CD4-positive, alpha-beta T cell (primary cell): ENCODE measurements around the gene NELFE. TPM values are rescaled to one million over a fixed set of nuclear protein-coding genes. Genes with fewer than 3 reads are reported as not detected.

Experiments
- ATAC-seq: fragments of 200-7000 bp; cut with Tn5 transposase; one replicate; pipeline ENCODE4 v1.10.0; 2022; ENCODE audit warnings: mild to moderate bottlenecking; ENCODE audit not compliant: poor library complexity
- CTCF ChIA-PET: fragments of 350-600 bp; sonication (Branson Sonifier 250); formaldehyde crosslinking; loops from one replicate; lab custom pipeline; 2021; ENCODE audit warnings: antibody characterized with exemption, inconsistent platforms; lab: Charles Lee
- POLR2A ChIA-PET: fragments of 350-600 bp; sonication (Branson Sonifier 250); formaldehyde crosslinking; loops from one replicate; lab custom pipeline; 2021; ENCODE audit warnings: antibody characterized with exemption, inconsistent platforms; lab: Charles Lee
- DNase-seq, 14 experiments: peaks; one replicate each; pipeline ENCODE4 v3.0.0-alpha.2; 2013 to 2020; ENCODE audit warnings: mixed read lengths in 2 of 14
- H3K27ac ChIP-seq, 2 donors: one replicate each; pipeline versions ENCODE4 v1.5.1 to v1.7.0; 2013; ENCODE audit warnings: low read length in 2 of 2, low read depth in 1 of 2, mild to moderate bottlenecking in 1 of 2
- H3K27me3 ChIP-seq, 2 experiments: 1 replicate in 1 of 2; 2 replicates in 1 of 2; pipeline versions ENCODE4 v1.6.1 to v1.7.0; 2013; ENCODE audit warnings: low read length in 2 of 2, control low read depth in 1 of 2, mild to moderate bottlenecking in 1 of 2, moderate library complexity in 1 of 2; ENCODE audit not compliant: insufficient read depth in 2 of 2, control insufficient read depth in 1 of 2
- H3K36me3 ChIP-seq: one replicate; pipeline ENCODE4 v1.6.1; 2013; ENCODE audit warnings: low read length, control low read depth; ENCODE audit not compliant: insufficient read depth
- H3K4me1 ChIP-seq: one replicate; pipeline ENCODE4 v1.6.1; 2013; ENCODE audit warnings: low read length, control low read depth; ENCODE audit not compliant: insufficient read depth
- H3K4me3 ChIP-seq: one replicate; pipeline ENCODE4 v1.5.1; 2013; ENCODE audit warnings: mild to moderate bottlenecking, low read length, moderate library complexity
- H3K9me3 ChIP-seq, 2 experiments: 1 replicate in 1 of 2; 2 replicates in 1 of 2; pipeline versions ENCODE4 v1.6.1 to v1.7.0; 2013; ENCODE audit warnings: low read length in 2 of 2, mild to moderate bottlenecking in 2 of 2, control low read depth in 1 of 2, moderate library complexity in 1 of 2; ENCODE audit not compliant: control insufficient read depth in 1 of 2, insufficient read depth in 1 of 2
- H3K27ac Mint-ChIP-seq: one replicate; pipeline ENCODE4 v1.8.0; 2020; ENCODE audit warnings: mixed read lengths
- H3K27me3 Mint-ChIP-seq: one replicate; pipeline ENCODE4 v1.8.0; 2021; ENCODE audit warnings: mixed read lengths
- H3K36me3 Mint-ChIP-seq: one replicate; pipeline ENCODE4 v1.8.0; 2021; ENCODE audit warnings: low read depth, mixed read lengths
- H3K4me1 Mint-ChIP-seq: one replicate; pipeline ENCODE4 v1.8.0; 2021; ENCODE audit warnings: low read depth, mixed read lengths
- H3K4me3 Mint-ChIP-seq: one replicate; pipeline ENCODE4 v1.8.0; 2020; ENCODE audit warnings: mild to moderate bottlenecking, mixed read lengths
- H3K9me3 Mint-ChIP-seq: one replicate; pipeline ENCODE4 v1.8.0; 2020; ENCODE audit warnings: mixed read lengths
- CTCF ChIP-seq: fragments of 200-600 bp; IDR thresholded peaks from one replicate; pipeline ENCODE4 v1.8.0; 2022; ENCODE audit warnings: antibody characterized with exemption, mild to moderate bottlenecking
- intact Hi-C, 2 experiments: fragments of 100-400 bp; cut with DNase I in 1 of 2; cut with micrococcal nuclease in 1 of 2; formaldehyde crosslinking; loops; one replicate each; pipeline versions ENCODE4 v1.15.1 to v1.9.0; 2023 to 2025; cut with DNase I, micrococcal nuclease
- microRNA-seq: library from miRNA; unstranded; fragments of <30 nt; microRNA quantifications from one replicate; pipeline ENCODE4 v1.2.0, GENCODE V29; 2021; ENCODE audit warnings: borderline microRNAs expressed, borderline replicate concordance
- total RNA-seq, 174 experiments: library from RNA in 2 of 174; stranded (reverse) in 2 of 174; gene quantifications; one replicate each; pipeline ENCODE4 v1.2.3 and lab custom pipeline; 2021 to 2026

NELFE gene
- total RNA-seq, 2 experiments from 2014 or later, result 53.8 to 58.2 TPM

- Histone ChIP-seq H3K4me1 (peaks cover 19% of the 10 kb centered on the region), H3K9me3 (no peaks in the 10 kb centered on the region), H3K27me3 (no peaks in the 10 kb centered on the region), H3K4me3 (no peak overlapping the region), H3K27ac (no peak overlapping the region), H3K36me3 (no peaks in the 10 kb centered on the region)
- Mint-ChIP-seq H3K27ac (no peak overlapping the region), H3K4me1 (peaks cover 12% of the 10 kb centered on the region), H3K36me3 (no peaks in the 10 kb centered on the region), H3K27me3 (no peaks in the 10 kb centered on the region), H3K4me3 (no peak overlapping the region), H3K9me3 (no peaks in the 10 kb centered on the region)
- DNase-seq, result no peak
- POLR2A ChIA-PET, result no interaction called here
- CTCF ChIA-PET, result interaction anchor here (0.6 kb wide), 1 partner anchor 918 kb away, joined by 3 read pairs; no protein-coding TSS in a partner anchor
- ATAC-seq, result no peak
- intact Hi-C loops, result no loop called here
- no peak for TF ChIP-seq CTCF
Measured at GRCh38 chr6:31905041-31905440, 53.7 kb downstream of the NELFE start.

GRCh38 chr6:31903957-31904356, 54.8 kb downstream of the NELFE start:
- Mint-ChIP-seq H3K4me1 (peaks cover 21% of the 10 kb centered on the region), H3K27me3 (no peaks in the 10 kb centered on the region), H3K9me3 (no peaks in the 10 kb centered on the region), H3K36me3 (no peaks in the 10 kb centered on the region), H3K27ac (peak overlapping the region; percentile 17), H3K4me3 (no peak overlapping the region)
- H3K36me3 ChIP-seq, result no peaks in the 10 kb centered on the region
- no peak for ATAC-seq
- intact Hi-C loops, result loop anchor here in 1 of 2 experiments (5.0 kb wide), 1 partner anchor 1368 kb away; the partner anchor contains the start of genes RPS18 and VPS52
- H3K4me3 ChIP-seq, result no peak overlapping the region
- ChIA-PET CTCF (no interaction called here), POLR2A (interaction anchor here (0.9 to 1.2 kb wide), 2 partner anchors 67 to 73 kb away, joined by 3 to 5 read pairs; no protein-coding TSS in a partner anchor)
- TF ChIP-seq CTCF, result no peak
- no peaks in the 10 kb centered on the region for H3K27me3 ChIP-seq
- no peaks in the 10 kb centered on the region for H3K9me3 ChIP-seq
- DNase-seq, result no peak
- no peak overlapping the region for H3K27ac ChIP-seq
- peaks cover 28% of the 10 kb centered on the region for H3K4me1 ChIP-seq

Small RNA genes lying within 50 kb of the gene (microRNA-seq; reads per million reads assigned to microRNA genes)
- gene MIR1236, result not detected

Other genes with a start within 250 kb of the NELFE start
- not detected for gene LY6G6D, start 243.6 kb downstream of the NELFE start, total RNA-seq
- gene LY6G6C, start 237.2 kb downstream of the NELFE start, total RNA-seq, result not detected
- gene MPIG6B, start 235.6 kb downstream of the NELFE start, total RNA-seq, result under 1 TPM; 0.11 to 0.17 TPM
- 1 to 10 TPM; 3.0 to 3.3 TPM for gene DDAH2, start 229.7 kb downstream of the NELFE start, total RNA-seq
- gene CLIC1, start 222.4 kb downstream of the NELFE start, total RNA-seq, result 10 to 100 TPM; 61.2 to 61.5 TPM
- gene MSH5, start 219.0 kb downstream of the NELFE start, total RNA-seq, result 10 to 100 TPM; 13.6 to 13.7 TPM
- gene SAPCD1, start 196.3 kb downstream of the NELFE start, total RNA-seq, result 1 to 10 TPM; 2.7 to 2.8 TPM
- gene VWA7, start 181.6 kb downstream of the NELFE start, total RNA-seq, result 1 to 10 TPM; 1.7 TPM
- gene VARS1, start 163.2 kb downstream of the NELFE start, total RNA-seq, result 10 to 100 TPM; 43.9 to 44.2 TPM
- gene LSM2, start 152.0 kb downstream of the NELFE start, total RNA-seq, result 10 to 100 TPM; 12.6 to 13.7 TPM
- gene HSPA1L, start 143.7 kb downstream of the NELFE start, total RNA-seq, result 1 to 10 TPM; 1.7 to 1.8 TPM
- 1 to 10 TPM; 8.1 to 9.8 TPM for gene HSPA1A, start 143.4 kb downstream of the NELFE start, total RNA-seq
- gene HSPA1B, start 131.2 kb downstream of the NELFE start, total RNA-seq, result 1 to 10 TPM; 8.3 to 9.8 TPM
- gene NEU1, start 96.2 kb downstream of the NELFE start, total RNA-seq, result 10 to 100 TPM; 19.7 to 21.1 TPM
- gene SLC44A4, start 80.0 kb downstream of the NELFE start, total RNA-seq, result under 1 TPM in 1 of 2 experiments, not detected in 1; 0.20 TPM
- gene EHMT2, start 61.3 kb downstream of the NELFE start, total RNA-seq, result 10 to 100 TPM; 36.3 to 36.6 TPM
- under 1 TPM; 0.28 to 0.33 TPM for gene ZBTB12, start 56.9 kb downstream of the NELFE start, total RNA-seq
- 1 to 10 TPM; 1.4 to 2.3 TPM for gene C2, start 31.3 kb downstream of the NELFE start, total RNA-seq
- gene CFB, start 12.9 kb downstream of the NELFE start, total RNA-seq, result 1 to 10 TPM; 1.5 to 2.2 TPM
- gene SKIC2, start 204 bp upstream of the NELFE start, total RNA-seq, result 100 to 1,000 TPM; 133 to 141 TPM
- 10 to 100 TPM; 30.0 to 31.1 TPM for gene DXO, start 13.2 kb upstream of the NELFE start, total RNA-seq
- gene C4A, start 23.1 kb upstream of the NELFE start, total RNA-seq, result 1 to 10 TPM; 4.2 TPM
- 1 to 10 TPM; 3.0 to 4.0 TPM for gene C4B, start 55.8 kb upstream of the NELFE start, total RNA-seq
- under 1 TPM; 0.17 to 0.36 TPM for gene CYP21A2, start 79.4 kb upstream of the NELFE start, total RNA-seq
- 1 to 10 TPM; 8.3 to 9.0 TPM for gene TNXB, start 150.4 kb upstream of the NELFE start, total RNA-seq
- gene ATF6B, start 169.3 kb upstream of the NELFE start, total RNA-seq, result 10 to 100 TPM; 72.2 to 75.6 TPM
- gene FKBPL, start 171.3 kb upstream of the NELFE start, total RNA-seq, result under 1 TPM; 0.66 to 0.73 TPM
- 1 to 10 TPM; 2.6 to 3.2 TPM for gene PRRT1, start 193.0 kb upstream of the NELFE start, total RNA-seq
- gene PPT2, start 195.2 kb upstream of the NELFE start, total RNA-seq, result 1 to 10 TPM; 8.7 to 8.9 TPM
- gene EGFL8, start 205.6 kb upstream of the NELFE start, total RNA-seq, result 10 to 100 TPM; 13.1 to 13.8 TPM
- 10 to 100 TPM; 13.2 to 13.3 TPM for gene AGPAT1, start 217.1 kb upstream of the NELFE start, total RNA-seq
- 1 to 10 TPM; 9.6 to 9.9 TPM for gene RNF5, start 219.4 kb upstream of the NELFE start, total RNA-seq
- gene AGER, start 225.3 kb upstream of the NELFE start, total RNA-seq, result 10 to 100 TPM; 23.5 to 27.0 TPM
- 10 to 100 TPM; 62.0 to 65.6 TPM for gene PBX2, start 231.2 kb upstream of the NELFE start, total RNA-seq
- 100 to 1,000 TPM; 190 to 202 TPM for gene GPSM3, start 233.7 kb upstream of the NELFE start, total RNA-seq